Measurements from ENCODE around the gene PTPRM. TPM values are rescaled to one million over a fixed set of nuclear protein-coding genes. Genes with fewer than 3 reads are reported as not detected.
"Not testable (repeated sequence)": the region's sequence is repeated elsewhere in the genome, so short reads cannot be mapped to it uniquely, and the experiment has no call there.

The PTPRM gene
- polyA plus RNA-seq, 6 donors from 2014 or later: not detected

- H3K36me3 Mint-ChIP-seq: no peaks in the 10 kb centered on the region
- no peak for ATAC-seq (ENCODE audit: low read depth in 2 of 2)
- no peaks in the 10 kb centered on the region for H3K4me1 Mint-ChIP-seq
- peaks cover 0 to 9% (median 0%) of the 10 kb centered on the region in 7 donors for H3K9me3 Mint-ChIP-seq
- no peak overlapping the region for H3K4me3 Mint-ChIP-seq
- H3K27me3 Mint-ChIP-seq: no peaks in the 10 kb centered on the region
- no peak for DNase-seq
- H3K27ac Mint-ChIP-seq: no peak overlapping the region
These were observed 159.4 kb downstream of the PTPRM start for GRCh38 chr18:7726522-7726921.

GRCh38 chr18:7727361-7728076 lies 160.4 kb downstream of the PTPRM start:
- Mint-ChIP-seq H3K4me3 (no peak overlapping the region), H3K9me3 (peaks cover 0 to 9% (median 0%) of the 10 kb centered on the region in 7 donors), H3K36me3 (no peaks in the 10 kb centered on the region), H3K27me3 (no peaks in the 10 kb centered on the region), H3K27ac (no peak overlapping the region), H3K4me1 (no peaks in the 10 kb centered on the region)
- DNase-seq: no peak
- ATAC-seq (ENCODE audit: low read depth in 2 of 2): no peak

- Mint-ChIP-seq H3K27me3 (no peaks in the 10 kb centered on the region), H3K4me1 (no peaks in the 10 kb centered on the region), H3K36me3 (no peaks in the 10 kb centered on the region), H3K9me3 (peaks cover 0 to 9% (median 1%) of the 10 kb centered on the region in 7 donors), H3K4me3 (no peak overlapping the region), H3K27ac (no peak overlapping the region)
- DNase-seq (no peak), ATAC-seq (ENCODE audit: low read depth in 2 of 2) (no peak)
These were observed 161.2 kb downstream of the PTPRM start for GRCh38 chr18:7728297-7728696.

GRCh38 chr18:7729868-7730267 lies 162.8 kb downstream of the PTPRM start:
- H3K36me3 Mint-ChIP-seq: no peaks in the 10 kb centered on the region
- DNase-seq: no peak
- H3K4me1 Mint-ChIP-seq: no peaks in the 10 kb centered on the region
- H3K4me3 Mint-ChIP-seq: no peak overlapping the region
- no peaks in the 10 kb centered on the region for H3K27me3 Mint-ChIP-seq
- ATAC-seq (ENCODE audit: low read depth in 2 of 2): no peak
- H3K9me3 Mint-ChIP-seq: peaks cover 0 to 5% (median 1%) of the 10 kb centered on the region in 7 donors
- no peak overlapping the region for H3K27ac Mint-ChIP-seq

GRCh38 chr18:7730682-7731081 lies 163.6 kb downstream of the PTPRM start:
- H3K4me1 Mint-ChIP-seq: no peaks in the 10 kb centered on the region
- H3K27me3 Mint-ChIP-seq: no peaks in the 10 kb centered on the region
- H3K36me3 Mint-ChIP-seq: no peaks in the 10 kb centered on the region
- no peak overlapping the region for H3K27ac Mint-ChIP-seq
- H3K9me3 Mint-ChIP-seq: peaks cover 0 to 5% (median 1%) of the 10 kb centered on the region in 7 donors
- no peak for ATAC-seq (ENCODE audit: low read depth in 2 of 2)
- H3K4me3 Mint-ChIP-seq: no peak overlapping the region
- DNase-seq: no peak

- H3K27me3 Mint-ChIP-seq: no peaks in the 10 kb centered on the region
- H3K4me1 Mint-ChIP-seq: no peaks in the 10 kb centered on the region
- no peak for DNase-seq
- peak overlapping the region in 1 of 6 donors; percentile 45 for H3K27ac Mint-ChIP-seq
- no peak for ATAC-seq (ENCODE audit: low read depth in 2 of 2)
- H3K4me3 Mint-ChIP-seq: no peak overlapping the region
- H3K36me3 Mint-ChIP-seq: no peaks in the 10 kb centered on the region
- peaks cover 0 to 5% (median 1%) of the 10 kb centered on the region in 7 donors for H3K9me3 Mint-ChIP-seq
These were observed 166.5 kb downstream of the PTPRM start for GRCh38 chr18:7733642-7734041.

GRCh38 chr18:7735196-7735595 lies 168.1 kb downstream of the PTPRM start:
- Mint-ChIP-seq H3K27me3 (no peaks in the 10 kb centered on the region), H3K36me3 (no peaks in the 10 kb centered on the region), H3K9me3 (peaks cover 0 to 5% (median 1%) of the 10 kb centered on the region in 7 donors), H3K4me1 (no peaks in the 10 kb centered on the region), H3K27ac (no peak overlapping the region), H3K4me3 (no peak overlapping the region)
- DNase-seq (no peak), ATAC-seq (ENCODE audit: low read depth in 2 of 2) (no peak)

GRCh38 chr18:7735626-7736175 lies 168.6 kb downstream of the PTPRM start:
- Mint-ChIP-seq H3K4me3 (no peak overlapping the region), H3K4me1 (no peaks in the 10 kb centered on the region), H3K27ac (no peak overlapping the region), H3K27me3 (no peaks in the 10 kb centered on the region), H3K9me3 (peaks cover 0 to 5% (median 1%) of the 10 kb centered on the region in 7 donors), H3K36me3 (no peaks in the 10 kb centered on the region)
- ATAC-seq (ENCODE audit: low read depth in 2 of 2) (no peak), DNase-seq (no peak)

- H3K27ac Mint-ChIP-seq; ATAC-seq (ENCODE audit: low read depth in 2 of 2); DNase-seq; H3K9me3 Mint-ChIP-seq; H3K36me3 Mint-ChIP-seq; H3K27me3 Mint-ChIP-seq; H3K4me3 Mint-ChIP-seq; H3K4me1 Mint-ChIP-seq: not testable (repeated sequence)
These were observed 169.4 kb downstream of the PTPRM start for GRCh38 chr18:7736526-7736925.

- peaks cover 0 to 5% (median 1%) of the 10 kb centered on the region in 7 donors for H3K9me3 Mint-ChIP-seq
- H3K36me3 Mint-ChIP-seq: no peaks in the 10 kb centered on the region
- no peak for DNase-seq
- H3K27me3 Mint-ChIP-seq: no peaks in the 10 kb centered on the region
- no peak for ATAC-seq (ENCODE audit: low read depth in 2 of 2)
- no peak overlapping the region for H3K27ac Mint-ChIP-seq
- no peak overlapping the region for H3K4me3 Mint-ChIP-seq
- H3K4me1 Mint-ChIP-seq: no peaks in the 10 kb centered on the region
These were observed 170.4 kb downstream of the PTPRM start for GRCh38 chr18:7737550-7737949.

GRCh38 chr18:7740821-7741220 lies 173.7 kb downstream of the PTPRM start:
- ATAC-seq (ENCODE audit: low read depth in 2 of 2): no peak

GRCh38 chr18:7741640-7742039 lies 174.5 kb downstream of the PTPRM start:
- Mint-ChIP-seq H3K27me3 (no peaks in the 10 kb centered on the region), H3K4me1 (no peaks in the 10 kb centered on the region), H3K4me3 (no peak overlapping the region), H3K9me3 (peaks cover 3 to 17% (median 10%) of the 10 kb centered on the region in 7 donors), H3K36me3 (no peaks in the 10 kb centered on the region), H3K27ac (no peak overlapping the region)
- ATAC-seq (ENCODE audit: low read depth in 2 of 2): no peak
- DNase-seq: no peak

More at GRCh38 chr18:7740821-7741220, 173.7 kb downstream of the PTPRM start:
- Mint-ChIP-seq H3K9me3 (peaks cover 0 to 8% (median 7%) of the 10 kb centered on the region in 7 donors), H3K27ac (no peak overlapping the region), H3K36me3 (no peaks in the 10 kb centered on the region), H3K4me3 (no peak overlapping the region), H3K27me3 (no peaks in the 10 kb centered on the region), H3K4me1 (no peaks in the 10 kb centered on the region)
- DNase-seq: no peak

- H3K9me3 Mint-ChIP-seq: peaks cover 3 to 22% (median 10%) of the 10 kb centered on the region in 7 donors
- ATAC-seq (ENCODE audit: low read depth in 2 of 2) (no peak), DNase-seq (no peak)
- no peak overlapping the region for H3K4me3 Mint-ChIP-seq
- no peaks in the 10 kb centered on the region for H3K4me1 Mint-ChIP-seq
- H3K27ac Mint-ChIP-seq: no peak overlapping the region
- no peaks in the 10 kb centered on the region for H3K27me3 Mint-ChIP-seq
- H3K36me3 Mint-ChIP-seq: no peaks in the 10 kb centered on the region
These were observed 175.1 kb downstream of the PTPRM start for GRCh38 chr18:7742224-7742623.

GRCh38 chr18:7743256-7743655 lies 176.1 kb downstream of the PTPRM start:
- H3K9me3 Mint-ChIP-seq: peaks cover 4 to 28% (median 10%) of the 10 kb centered on the region in 7 donors
- H3K4me3 Mint-ChIP-seq: no peak overlapping the region
- DNase-seq (no peak), ATAC-seq (ENCODE audit: low read depth in 2 of 2) (no peak)
- no peak overlapping the region for H3K27ac Mint-ChIP-seq
- no peaks in the 10 kb centered on the region for H3K27me3 Mint-ChIP-seq
- no peaks in the 10 kb centered on the region for H3K36me3 Mint-ChIP-seq
- no peaks in the 10 kb centered on the region for H3K4me1 Mint-ChIP-seq

All from naive B cell (primary cell).